Activated T-cell treated with anti-CD3 and anti-CD28 coated beads for 48 hours (primary cell): Measurements from ENCODE around the gene MAG.
"Not testable (repeated sequence)": the region's sequence is repeated elsewhere in the genome, so short reads cannot be mapped to it uniquely, and the experiment has no call there.

ENCODE experiments used
- DNase-seq: peaks from one replicate; pipeline ENCODE4 v3.0.0-alpha.2; 2020; ENCODE audit warnings: low read depth

Gene MAG

GRCh38 chr19:35281303-35281702, 10.7 kb upstream of the MAG start:
- no peak for DNase-seq

DNA sequence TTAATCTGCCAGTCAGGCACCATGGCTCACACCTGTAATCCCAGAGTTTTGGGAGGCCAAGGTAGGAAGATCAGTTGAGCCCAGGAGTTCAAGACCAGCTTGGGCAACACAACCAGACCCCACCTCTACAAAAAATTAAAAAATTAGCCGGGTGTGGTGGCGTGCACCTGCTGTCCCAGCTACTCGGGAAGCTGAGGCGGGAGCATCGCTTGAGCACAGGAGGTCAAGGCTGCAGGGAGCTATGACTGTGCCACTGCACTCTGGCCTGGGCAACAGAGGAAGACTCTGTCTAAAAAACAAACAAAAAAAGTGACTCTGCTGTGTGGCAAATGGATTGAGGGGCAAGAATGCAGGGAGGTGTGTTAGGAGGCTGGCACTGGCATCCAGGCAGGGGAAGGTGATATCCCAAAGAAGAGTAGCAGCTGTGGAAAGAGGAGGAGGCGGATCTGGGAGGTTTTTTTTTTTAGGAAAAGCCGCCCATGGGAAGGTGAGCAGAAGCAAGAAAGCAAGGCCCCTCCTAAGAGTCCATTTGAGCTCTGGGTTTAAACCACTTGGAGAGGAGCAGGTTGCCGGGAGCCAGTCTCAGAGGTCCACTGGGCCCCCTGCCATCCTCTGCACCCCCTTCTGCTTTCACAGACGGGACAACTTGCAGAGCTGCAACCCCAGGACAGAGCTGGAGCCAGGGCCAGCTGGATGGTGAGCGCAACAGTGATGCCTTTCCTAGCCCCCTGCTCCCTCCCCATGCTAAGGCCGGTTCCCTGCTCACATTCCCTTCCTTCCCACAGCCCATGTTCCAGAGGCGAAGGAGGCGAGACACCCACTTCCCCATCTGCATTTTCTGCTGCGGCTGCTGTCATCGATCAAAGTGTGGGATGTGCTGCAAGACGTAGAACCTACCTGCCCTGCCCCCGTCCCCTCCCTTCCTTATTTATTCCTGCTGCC, 7.5 kb upstream of the MAG start:
- DNase-seq = no peak

DNA sequence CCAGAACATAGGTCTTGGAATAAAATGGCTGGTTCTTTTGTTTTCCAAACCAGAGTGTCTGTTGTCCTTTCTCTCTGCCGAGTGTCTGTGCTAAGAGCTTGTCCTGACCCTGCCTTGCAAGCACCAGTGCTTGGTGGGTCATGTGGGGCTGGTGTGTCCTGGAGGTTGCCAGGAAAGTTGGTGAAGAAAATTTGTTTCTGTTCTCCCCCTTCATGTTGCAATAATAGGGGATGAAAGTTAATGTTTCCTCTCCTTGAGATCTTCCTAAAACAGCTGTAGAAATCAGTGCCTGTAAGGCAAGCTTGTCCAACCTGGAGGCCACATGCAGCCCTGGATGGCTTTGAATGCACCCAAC, 6.9 kb upstream of the MAG start:
- no peak for DNase-seq

DNA sequence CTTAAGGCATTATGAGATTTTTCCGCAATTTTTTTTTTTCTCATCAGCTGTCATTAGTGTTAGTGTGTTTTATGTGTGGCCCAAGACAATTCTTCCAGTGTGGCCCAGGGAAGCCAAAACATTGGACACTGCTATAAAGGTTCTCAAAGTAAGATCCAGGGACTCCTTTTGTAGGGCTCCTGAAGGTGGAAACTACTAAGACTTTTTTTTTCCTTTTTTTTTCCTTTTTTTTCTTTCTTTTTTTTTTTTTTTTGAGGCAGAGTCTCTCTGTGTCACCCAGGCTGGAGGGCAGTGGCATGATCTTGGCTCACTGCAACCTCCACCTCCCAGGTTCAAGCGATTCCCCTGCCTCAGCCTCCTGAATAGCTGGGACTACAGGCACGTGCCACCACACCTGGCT, 6.5 kb upstream of the MAG start:
- DNase-seq = not testable (repeated sequence)

- not testable (repeated sequence) for DNase-seq
Observed at GRCh38 chr19:35286101-35286500, 5.9 kb upstream of the MAG start.

DNA sequence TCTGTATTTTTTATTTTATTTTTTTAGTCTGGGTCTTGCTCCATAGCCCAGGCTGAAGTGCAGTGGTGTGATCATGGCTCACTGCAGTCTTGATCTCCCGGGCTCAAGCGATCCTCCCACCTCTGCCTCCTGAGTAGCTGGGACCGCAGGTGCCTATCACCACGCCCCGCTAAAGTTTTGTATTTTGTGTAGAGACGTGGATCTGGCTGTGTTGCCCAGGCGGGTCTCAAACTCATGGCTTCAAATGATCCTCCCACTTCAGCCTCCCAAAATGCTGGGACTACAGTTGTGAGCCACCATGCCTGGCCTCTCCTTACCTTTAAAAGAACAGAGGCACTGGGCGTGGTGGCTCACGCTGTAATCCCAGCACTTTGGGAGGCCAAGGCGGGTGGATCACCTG, 4.2 kb upstream of the MAG start:
- DNase-seq = no peak

- DNase-seq = no peak
Observed at GRCh38 chr19:35288331-35288730, 3.6 kb upstream of the MAG start.

GRCh38 chr19:35288906-35289305, 3.1 kb upstream of the MAG start:
- DNase-seq = no peak

DNA sequence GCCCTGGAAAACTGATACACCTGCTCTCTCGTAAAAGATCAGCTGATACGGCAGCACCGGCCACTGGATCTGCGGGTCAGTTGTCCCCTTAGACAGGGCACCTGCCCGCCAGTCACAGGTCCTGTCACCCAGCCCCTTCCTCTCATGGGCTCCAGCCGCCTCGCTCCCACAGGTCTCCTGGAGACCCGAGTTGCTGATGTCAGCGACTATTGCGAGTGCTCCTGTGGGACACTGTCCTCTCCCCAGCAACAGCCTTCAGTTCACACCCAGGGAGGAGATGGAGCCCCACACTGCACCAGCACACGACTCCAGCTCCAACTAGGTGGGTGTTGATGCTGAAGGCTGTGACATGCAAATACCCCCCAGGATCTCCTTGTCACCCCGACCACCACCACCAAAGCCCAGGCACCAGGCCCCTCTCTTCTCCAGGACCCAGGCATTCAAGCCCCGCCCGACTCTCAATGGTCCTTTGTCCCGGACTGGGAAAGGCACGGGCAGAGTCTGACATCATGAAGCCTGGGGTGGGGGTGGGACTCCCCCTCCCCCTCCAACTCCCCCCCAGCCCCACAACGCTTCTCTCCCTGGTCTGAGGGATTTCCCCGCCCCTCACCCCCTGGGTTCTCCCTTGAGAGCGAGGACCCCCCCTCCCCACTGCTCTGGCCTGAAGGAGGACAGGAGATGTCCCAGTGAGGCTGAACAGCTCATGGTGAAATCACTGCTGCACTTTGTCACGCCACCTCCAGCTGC, 1.4 kb upstream of the MAG start:
- DNase-seq = no peak

DNA sequence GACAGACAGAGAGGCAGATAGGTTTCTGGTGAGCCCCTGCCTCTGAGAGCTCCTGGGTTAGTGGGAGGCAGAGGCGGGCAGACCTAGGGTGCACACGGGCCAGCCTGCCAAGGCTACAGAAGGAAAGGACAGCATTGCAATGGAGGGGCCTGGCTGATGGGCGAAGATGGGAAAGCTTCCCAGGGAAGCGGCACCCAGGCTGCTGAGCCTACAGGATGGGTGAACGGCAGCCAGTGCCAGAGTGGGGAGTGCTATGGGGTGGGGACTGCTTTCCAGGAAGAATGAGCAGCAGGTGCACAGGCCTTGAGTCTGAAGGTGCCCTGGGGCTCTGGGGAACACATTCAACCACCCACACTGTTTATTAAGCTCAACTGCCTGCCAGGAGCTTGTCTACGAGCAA, 702 bp upstream of the MAG start:
- DNase-seq = no peak

- no peak for DNase-seq
Observed at GRCh38 chr19:35292421-35293362, 731 bp downstream of the MAG start.

DNA sequence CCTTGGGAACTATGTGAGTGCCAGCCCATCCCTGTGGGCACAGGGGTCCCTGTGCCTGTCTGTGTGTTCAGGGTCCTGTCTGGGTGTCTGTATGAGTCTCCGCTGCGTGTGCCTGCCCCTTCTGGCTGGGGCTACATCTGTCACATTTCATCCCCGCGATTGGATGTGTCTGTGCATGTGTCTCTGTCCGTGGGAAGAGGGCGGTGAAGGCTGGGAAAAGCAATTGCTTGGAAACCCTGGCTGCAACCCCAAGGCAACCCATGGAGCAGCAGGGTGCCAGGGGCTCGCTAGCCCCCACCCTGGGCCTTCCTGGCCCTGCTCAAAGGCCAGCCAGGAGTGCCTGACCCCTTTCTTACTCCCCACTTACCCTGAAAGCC, 1.4 kb downstream of the MAG start:
- no peak for DNase-seq

DNA sequence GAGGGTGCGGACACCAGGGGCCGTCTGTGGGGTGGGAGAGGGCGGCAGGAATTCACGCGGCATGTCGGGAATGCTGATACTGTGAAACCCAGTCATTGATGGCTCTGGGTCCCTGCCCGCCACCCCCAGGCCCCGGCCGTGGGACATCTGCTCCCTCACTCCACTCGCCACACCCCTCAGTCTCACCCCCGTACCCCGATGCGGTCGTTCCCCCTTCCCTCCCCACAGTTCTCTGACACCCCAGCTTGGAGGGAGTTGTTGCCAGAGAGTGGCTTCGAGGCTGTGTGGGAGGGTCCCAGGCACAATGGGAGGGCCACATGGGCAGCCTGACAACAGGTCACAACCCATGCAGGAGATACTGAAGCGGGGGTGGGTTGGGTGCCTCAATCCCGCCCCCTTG, 1.8 kb downstream of the MAG start:
- no peak for DNase-seq

- DNase-seq = no peak
Observed at GRCh38 chr19:35294328-35294727, 2.4 kb downstream of the MAG start.

DNA sequence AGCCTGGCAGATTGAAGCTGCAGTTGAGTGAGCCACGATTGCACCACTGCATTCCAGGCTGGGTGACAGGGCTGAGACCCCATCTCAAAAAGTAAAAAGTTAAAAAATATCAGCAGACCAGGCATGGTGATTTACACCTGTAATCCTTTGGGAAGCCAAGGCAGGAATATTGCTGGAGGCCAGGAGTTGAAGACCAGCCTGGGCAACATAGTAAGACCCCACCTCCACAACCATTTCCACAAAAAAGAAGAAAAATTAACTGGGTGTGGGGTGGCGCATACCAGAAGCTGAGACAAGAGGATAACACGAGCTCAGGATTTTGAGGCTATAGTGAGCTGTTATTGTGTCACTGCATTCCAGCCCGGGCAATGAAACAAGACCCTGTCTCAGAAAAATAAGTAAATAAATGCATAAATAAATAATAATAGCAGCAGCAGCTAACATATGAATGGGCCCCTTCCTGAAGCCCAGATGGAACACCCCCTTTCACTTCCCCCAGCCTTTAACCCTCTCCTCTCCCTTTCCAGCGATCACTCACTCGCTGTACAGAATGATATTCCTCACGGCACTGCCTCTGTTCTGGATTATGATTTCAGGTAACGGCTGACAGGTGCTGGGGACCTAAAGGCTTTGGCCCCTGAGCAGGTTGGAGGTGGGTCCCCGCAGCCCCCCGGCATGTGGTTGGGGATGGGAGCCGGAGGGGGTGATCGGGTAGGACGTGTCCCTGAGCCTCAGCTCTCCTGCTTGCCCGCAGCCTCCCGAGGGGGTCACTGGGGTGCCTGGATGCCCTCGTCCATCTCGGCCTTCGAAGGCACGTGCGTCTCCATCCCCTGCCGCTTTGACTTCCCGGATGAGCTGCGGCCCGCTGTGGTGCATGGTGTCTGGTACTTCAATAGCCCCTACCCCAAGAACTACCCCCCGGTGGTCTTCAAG, 3.2 kb downstream of the MAG start:
- DNase-seq = no peak

DNA sequence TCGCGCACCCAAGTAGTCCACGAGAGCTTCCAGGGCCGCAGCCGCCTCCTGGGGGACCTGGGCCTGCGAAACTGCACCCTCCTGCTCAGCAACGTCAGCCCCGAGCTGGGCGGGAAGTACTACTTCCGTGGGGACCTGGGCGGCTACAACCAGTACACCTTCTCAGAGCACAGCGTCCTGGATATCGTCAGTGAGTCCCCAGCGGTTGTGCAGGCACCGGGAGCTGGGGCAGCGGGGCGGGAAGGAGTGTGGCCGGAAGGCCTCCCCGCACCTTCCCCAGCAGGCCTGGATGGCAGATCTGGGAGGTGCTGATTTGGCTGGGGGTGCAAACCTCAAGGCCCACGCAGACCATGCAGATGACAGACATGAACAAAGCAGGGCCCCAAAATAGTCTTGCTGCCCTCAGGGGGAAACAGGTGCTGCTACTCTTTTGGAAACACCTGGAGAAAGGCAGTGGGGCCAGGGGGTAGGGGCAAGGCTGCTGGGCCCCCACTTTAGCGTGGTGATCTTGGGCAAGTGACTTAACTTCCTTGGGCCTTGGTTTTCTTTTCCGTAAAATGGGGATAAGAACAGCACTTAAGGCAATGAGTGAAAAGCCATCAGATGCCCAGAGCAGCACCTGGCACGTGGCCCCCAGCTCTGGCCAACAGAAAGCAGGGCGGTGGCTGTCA, 4.0 kb downstream of the MAG start:
- DNase-seq = peak; percentile 17

GRCh38 chr19:35296644-35297514, 4.9 kb downstream of the MAG start:
- DNase-seq = no peak

DNA sequence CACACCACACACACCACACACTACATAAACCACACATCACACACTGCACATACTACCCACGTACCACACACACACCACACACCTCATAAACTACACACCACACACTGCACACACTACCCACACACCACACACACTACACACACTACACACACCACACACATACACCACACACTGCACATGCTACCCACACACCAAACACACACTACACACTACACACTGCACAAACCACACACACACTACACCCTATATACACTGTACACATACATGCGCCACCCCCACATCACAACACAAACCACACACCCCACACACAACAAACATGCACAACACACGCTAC, 5.5 kb downstream of the MAG start:
- DNase-seq = no peak

- DNase-seq = no peak
Observed at GRCh38 chr19:35297922-35298321, 6.0 kb downstream of the MAG start.

DNA sequence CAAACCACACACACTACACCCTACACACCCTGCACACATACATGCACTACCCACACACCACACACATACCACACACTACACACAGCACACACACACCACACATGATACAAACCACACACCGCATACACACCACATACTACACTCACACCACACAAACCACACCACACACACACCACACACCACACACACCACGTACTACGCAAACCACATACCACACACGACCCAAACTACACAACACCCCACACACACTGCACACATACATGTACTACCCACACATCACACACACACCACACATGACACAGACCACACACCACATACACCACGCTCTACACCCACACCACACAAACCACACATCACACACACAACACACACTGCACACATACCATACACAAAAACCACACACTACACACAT, 6.6 kb downstream of the MAG start:
- DNase-seq = no peak
